GM11168 (cell line): Measurements from ENCODE around the gene MT1F.
"Not testable (repeated sequence)": the region's sequence is repeated elsewhere in the genome, so short reads cannot be mapped to it uniquely, and the experiment has no call there.

Experiments used
- in situ Hi-C: fragments of 300-500 bp; cut with MboI; formaldehyde crosslinking; loops from one replicate; pipeline ENCODE4 v1.12.0; 2022; ENCODE audit warnings: low sequenced_read_pairs; ENCODE audit not compliant: unreplicated experiment

The MT1F gene

DNA sequence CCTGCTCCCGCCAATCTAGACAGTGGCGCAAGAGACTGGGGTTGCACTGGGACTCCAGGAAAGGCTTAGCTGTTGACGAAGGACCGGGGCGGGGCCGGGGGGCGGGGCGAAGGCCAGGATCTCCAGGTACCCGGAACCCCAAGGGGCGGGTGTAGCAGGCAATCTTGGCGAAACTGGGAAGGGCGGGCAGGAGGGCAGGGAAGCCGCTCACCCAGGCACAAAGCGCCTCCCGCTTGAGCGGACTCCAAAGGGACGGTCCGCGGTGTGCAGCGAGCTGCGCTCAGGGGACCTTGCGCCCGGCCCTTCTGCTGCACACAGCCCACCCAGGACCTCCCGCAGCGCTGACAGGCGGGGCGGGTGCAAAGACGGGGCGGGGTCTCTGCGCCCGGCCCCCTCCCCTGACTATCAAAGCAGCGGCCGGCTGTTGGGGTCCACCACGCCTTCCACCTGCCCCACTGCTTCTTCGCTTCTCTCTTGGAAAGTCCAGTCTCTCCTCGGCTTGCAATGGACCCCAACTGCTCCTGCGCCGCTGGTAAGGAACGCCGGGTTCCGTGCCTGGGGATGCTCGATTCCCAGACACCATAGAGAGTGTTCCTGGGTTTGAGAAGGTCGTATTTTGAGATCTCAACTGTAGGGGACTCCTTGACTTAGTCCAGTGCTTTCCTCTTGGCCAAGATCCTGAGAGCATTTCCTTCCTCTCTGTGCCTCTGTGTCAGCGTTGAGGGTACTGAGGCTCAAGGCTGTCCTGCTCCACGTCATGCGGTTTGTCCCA, at the start of gene MT1F:
Gene MT1F, plus strand, starts transcription at position 405 of the 772 bp plus-strand sequence. Its CDS starts 100 bp downstream, at position 505.
- in situ Hi-C loops = no loop called here

DNA sequence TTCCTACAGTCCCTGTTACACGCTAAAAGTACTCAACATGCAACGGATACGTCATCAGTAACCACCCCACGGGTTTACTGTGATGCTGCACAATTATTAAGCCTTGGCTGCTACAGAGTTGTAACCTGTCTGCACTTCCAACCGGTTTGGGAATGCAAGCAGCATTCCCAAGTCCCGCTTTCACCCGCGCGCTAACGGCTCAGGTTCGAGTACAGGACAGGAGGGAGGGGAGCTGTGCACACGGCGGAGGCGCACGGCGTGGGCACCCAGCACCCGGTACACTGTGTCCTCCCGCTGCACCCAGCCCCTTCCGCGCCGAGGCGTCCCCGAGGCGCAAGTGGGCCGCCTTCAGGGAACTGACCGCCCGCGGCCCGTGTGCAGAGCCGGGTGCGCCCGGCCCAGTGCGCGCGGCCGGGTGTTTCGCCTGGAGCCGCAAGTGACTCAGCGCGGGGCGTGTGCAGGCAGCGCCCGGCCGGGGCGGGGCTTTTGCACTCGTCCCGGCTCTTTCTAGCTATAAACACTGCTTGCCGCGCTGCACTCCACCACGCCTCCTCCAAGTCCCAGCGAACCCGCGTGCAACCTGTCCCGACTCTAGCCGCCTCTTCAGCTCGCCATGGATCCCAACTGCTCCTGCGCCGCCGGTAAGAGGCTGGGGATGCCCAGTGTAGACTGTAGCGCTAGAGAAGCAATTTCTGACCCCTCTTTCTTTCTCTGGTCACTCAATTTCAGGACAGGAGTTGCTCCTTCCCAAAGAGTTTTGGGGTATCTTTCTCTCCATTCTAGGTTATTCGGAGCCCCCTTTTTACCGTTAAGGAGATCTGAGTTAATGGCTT, 49.5 kb upstream of the MT1F start, which contains the start of gene MT2A:
Gene MT2A, plus strand, starts transcription at position 542 of the 833 bp plus-strand sequence. Its CDS starts 72 bp downstream, at position 614.
- in situ Hi-C loops = no loop called here

DNA sequence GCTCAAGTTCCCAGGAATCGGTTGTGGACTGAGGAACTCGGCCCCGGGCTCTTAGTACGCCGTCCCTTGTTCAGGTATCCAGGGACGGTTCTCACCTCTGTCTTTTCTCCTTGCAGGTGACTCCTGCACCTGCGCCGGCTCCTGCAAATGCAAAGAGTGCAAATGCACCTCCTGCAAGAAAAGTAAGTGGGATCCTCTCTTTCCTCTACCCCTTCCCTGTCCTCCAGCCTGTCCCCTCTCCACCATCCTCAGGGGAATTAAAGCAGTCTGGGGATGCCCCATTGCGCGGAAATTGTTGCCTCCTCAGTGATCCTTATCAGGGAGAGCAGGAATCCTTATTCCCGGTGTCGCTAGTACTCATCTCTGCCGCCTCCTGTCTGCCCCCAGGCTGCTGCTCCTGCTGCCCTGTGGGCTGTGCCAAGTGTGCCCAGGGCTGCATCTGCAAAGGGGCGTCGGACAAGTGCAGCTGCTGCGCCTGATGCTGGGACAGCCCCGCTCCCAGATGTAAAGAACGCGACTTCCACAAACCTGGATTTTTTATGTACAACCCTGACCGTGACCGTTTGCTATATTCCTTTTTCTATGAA, 48.8 kb upstream of the MT1F start:
- in situ Hi-C loops = no loop called here

DNA sequence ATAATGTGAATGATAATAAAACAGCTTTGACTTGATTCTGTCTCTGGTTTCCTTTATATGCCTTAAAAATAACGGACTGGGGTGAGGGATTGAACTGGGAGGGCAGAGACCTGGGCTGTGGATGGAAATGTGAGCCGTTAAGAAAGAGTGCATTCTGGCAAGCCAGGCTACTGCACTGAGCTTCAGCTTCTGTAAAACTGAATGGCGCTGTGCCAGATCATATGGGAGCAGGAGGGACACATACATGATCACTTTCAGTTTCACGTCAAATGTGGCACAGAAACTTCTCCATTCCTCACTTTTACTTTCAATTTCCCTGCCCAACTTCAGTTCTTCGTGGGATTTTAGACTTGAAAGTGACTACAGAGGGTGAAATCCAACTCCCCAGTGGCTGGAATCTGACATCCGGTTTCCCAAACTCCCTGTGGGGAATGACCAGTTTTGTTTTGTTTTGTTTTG, 48.3 kb upstream of the MT1F start:
- in situ Hi-C loops = no loop called here

DNA sequence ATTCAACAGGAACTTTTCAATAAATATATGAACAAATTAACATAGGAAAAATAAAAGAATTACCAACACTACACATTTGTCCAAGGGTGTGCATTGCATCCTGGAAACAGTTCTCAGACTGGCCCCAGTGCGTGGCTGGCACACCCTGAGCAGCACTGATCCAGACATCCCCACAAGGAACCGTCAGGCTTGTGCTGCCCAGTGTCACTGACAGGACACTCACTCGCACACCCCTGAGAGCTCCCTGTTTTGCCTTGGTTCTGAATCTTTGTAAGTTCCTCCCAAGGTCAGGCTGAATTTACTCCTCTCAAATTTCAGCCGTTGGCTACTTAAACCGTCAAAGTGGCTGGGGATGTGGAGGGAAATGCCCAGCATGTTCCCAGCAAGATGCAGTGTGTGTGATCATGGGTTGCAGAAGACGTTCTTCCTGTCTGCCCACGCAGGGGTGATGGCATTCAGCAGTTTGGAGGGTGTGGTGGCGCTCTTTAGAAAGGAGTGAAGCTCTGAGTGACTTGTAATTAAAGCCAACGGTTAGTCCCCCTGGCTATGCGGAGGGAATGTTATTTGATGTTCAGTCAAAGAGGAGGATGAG, 47.6 kb upstream of the MT1F start:
- in situ Hi-C loops = no loop called here

DNA sequence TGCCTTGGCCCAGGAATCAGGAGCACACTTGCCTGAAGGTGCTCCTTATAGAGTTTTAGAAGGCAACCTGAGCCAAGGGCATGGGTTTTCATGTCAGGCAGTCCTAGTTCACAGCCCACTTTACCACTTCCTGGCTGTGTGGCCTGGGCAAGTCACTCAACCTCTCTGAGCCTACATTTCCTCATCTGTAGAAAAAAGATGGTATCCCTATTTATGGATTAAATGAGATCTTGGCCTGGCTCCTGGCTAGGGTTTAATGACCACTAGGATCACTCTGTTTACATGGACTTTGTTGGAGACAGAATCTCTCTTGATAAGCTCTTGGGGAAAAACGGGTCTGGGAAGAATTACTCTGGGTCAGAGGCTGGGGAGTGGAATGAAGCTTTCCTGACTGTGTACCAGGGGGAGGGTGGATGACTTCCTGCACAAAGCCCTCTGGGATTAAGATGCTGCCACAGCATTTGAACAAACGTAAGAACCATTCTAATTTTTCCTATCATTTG, 47.1 kb upstream of the MT1F start:
- in situ Hi-C loops = no loop called here

DNA sequence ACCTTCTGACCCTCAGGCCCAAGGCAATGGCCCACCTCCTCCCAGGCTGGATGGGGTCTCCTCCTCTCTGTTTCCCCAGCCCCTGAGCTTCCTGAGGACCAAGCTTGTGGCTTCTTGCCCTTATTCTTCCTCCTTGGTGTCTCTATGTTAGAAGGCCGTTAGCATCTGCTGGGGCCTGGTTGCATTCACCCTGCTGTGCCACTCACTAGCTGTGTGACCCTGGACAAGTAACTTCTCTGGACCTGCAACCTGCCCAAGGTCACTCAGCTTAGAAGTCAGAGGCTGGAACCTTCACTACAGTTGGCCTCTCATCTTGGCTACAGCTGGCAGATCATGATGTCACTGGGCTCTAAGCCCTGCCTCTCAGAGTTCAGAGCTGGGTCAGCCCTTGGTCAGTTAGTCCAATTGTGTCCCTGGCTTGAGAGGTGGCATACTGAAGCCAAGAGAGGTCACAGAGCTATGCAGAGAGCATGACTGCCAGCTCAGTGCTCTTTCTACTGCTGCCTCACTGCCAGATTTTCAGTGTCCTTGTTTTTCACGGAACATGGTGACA, 46.4 kb upstream of the MT1F start:
- in situ Hi-C loops = no loop called here

DNA sequence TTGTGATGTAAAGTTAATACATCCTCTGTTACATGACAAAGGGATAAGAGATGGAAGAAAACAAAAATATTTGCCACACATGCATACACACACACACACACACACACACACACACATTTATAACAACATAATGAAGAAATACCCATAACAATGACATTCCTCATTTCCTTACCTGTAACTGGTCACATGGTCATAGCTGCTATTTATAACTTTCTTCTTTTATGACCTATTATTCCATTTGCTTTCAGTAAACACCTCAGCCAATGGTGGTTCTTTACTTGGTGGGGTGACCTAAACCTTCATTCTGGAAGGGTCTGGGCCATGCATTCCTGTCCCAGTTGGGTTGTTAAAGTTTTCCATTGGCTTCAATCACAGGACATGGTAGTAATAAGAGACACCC, 44.1 kb upstream of the MT1F start:
- in situ Hi-C loops = no loop called here

DNA sequence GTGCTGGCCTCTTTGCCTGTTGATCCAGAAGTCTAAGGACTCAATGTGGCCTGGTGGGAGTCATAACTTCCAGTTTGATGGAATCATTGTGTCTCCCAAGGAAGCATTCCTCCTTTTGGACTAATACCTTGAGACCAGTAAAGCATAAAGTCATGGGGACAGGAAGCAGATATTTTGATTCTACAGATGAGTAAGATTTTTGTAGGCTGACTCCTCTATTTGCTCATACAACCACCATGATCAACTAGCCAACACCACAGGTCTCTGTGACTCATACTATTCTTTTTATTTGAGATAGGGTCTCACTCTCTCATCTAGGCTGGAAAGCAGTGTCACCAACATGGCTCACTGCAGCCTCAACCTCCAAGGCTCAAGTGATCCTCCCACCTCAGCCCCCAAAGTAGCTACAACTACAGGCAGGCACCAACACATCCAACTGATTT, 43.2 kb upstream of the MT1F start:
- in situ Hi-C loops = no loop called here

DNA sequence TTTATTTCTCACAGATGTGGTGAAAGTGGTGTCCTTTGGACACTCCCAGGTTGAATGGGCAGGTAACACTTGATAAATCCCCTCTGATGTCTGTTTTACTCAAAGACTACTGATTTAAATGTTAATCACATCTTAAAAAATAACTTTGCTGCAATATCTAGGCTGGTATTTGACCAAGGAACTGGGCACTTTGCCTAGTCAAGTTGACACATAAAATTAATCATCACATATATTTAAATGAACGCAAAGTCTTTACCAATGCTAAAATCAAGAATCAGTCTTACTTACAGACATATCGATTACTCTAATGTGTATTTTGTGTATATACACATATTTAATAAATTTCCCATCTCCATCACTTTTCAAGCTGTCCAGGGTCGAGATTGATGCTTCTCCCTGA, 42.4 kb upstream of the MT1F start:
- in situ Hi-C loops = no loop called here

DNA sequence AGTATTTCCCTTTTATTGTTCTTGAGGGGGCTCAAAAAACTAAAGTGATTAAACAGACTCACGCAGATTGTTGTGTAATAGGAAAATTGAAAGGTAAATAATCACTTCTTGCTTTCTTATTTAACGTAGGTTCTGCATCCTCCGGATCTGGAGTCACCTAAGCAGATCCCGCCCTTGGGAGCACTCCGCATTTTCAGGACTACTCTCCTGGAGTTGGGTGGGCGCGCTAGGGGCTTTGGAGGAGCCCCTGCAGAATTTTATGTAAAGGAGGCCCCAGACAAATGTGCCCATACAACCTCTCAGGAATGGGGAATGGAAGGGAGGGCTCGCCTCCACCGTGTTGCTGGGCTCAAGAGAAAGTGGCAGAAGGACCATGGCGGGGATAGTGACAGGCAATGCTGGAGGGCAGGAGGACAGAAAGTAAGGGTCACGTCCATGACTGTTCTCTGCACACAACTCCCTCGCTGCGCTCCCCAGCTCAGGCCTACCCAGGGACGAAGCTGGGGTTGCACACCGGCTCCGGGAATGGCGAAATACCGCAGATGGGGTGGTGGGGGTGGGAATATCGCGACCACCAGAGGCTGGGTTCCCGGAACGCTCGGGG, 41.0 kb upstream of the MT1F start:
- in situ Hi-C loops = no loop called here

DNA sequence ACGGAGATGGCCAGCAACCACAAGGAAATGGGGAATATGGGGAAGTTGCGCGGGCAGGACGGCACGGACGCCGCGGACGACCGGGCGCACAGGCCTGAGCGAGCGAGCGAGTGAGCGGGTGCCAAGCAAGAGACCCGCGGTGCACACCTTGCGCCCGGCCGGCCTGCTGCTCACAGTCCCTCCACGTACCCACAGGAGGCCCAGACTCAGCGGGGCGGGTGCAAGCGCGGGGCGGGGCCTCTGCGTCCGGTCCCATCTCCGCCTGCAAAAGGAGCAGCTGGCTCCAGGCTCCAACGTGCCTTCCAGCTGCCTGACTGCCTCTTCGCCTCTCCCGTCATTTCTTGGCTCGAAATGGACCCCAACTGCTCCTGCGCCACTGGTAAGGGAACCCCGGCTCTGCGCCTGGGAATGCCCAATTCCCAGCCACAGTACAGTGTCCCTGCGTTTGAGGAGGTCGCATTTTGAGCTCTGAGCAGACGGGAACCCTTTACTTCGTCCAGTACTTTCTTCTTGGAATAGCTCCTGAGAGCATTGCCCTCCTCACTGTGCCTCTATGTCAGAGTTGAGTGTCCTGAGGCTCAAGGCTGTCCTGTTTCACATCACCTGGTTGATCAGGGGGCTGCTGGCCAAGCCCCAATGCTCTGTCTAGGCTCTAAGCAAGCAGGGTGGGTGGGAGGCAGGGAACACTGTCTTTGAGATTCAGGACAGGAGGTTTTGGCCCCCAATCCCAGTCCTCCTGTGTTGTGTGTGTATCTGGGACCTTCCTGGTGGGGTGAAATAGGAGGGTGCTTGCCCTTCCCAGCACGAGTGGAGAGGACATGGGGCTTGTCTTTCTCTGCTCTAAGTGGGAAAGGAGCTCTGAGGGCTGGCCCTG, 40.3 kb upstream of the MT1F start:
- in situ Hi-C loops = no loop called here

DNA sequence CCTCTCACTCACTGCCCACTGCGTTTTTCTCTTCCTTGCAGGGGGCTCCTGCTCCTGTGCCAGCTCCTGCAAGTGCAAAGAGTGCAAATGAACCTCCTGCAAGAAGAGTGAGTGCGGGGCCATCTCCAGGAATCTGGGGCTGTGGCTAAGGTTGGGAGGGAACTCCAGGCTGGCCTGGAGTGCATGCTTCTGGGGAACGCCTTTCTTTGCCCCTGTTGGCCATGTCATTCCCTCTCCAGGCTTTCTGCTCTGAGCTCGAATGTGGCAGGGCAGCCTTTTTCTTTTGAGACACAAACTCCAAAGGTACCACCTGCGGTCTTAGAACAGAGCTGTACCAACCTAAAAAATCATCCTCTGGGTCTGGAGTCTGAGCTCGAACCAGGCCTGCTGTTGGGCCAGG, 39.6 kb upstream of the MT1F start:
- in situ Hi-C loops = no loop called here

DNA sequence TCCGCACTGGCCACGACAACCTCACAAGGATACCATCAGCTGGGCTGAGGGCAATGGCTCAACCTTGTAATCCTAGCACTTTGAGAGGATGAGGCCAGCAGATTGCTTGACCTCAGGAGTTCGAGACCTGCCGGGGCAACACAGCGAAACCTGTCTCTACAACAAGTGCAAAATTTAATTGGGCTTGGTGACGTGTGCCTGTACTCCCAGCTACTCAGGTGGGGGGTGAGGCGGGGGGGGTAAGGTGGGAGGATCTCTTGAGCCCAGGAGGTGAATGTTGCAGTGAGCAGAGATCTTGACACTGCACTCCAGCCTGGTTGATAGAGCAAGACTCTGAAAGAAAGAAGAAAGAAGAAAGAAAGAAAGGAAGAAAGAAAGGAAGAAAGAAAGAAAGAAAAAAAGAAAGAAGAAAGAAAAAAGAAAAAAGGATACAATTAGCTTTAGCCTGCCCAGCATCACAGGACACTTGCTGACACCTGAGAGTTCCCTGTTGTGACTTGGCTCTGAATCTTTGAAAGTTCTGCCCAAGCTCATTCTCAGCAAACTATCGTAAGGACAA, 37.3 kb upstream of the MT1F start:
- in situ Hi-C loops = no loop called here

DNA sequence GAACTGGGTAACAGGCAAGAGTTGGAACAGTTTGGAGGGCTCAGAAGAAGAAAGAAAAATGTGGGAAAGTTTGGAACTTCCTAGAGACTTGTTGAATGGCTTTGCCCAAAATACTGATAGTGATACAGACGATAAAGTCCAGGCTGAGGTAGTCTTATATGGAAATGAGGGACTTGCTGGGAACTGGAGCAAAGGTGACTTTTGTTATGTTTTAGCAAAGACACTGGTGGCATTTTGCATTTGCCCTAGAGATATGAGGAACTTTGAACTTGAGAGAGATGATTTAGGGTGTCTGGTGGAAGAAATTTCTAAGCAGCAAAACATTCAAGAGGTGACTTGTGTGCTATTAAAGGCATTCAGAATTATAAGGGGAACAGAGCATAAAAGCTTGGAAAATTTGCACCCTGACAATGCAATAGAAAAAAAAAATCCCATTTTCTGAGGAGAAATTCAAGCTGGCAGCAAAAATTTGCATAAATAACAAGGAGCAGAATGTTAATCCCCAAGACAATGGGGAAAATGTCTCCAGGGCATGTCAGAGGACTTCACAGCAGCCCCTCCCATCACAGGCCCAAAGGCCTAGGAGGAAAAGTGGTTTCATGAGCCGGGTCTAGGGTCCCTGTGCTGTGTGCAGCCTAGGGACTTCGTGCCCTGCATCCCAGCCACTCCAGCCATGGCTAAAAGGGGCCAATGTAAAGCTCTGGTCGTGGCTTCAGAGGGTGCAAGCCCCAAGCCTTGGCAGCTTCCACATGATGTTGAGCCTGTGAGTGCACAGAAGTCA, 35.9 kb upstream of the MT1F start:
- in situ Hi-C loops = not testable (repeated sequence)

DNA sequence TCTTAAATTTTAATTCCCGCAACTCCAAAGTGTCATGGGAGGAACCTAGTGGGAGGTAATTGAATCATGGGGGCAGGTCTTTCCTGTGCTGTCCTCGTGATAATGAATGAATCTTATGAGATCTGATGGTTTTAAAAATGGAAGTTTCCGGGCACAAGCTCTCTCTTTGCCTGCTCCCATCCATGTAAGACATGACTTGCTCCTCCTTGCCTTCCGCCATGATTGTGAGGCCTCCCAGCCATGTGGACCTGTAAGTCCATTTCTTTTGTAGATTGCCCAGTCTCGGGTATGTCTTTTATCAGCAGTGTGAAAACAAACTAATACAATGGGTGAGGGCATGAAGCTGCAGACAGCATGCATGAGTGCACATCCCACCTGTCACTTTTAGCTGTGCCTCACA, 34.6 kb upstream of the MT1F start:
- in situ Hi-C loops = not testable (repeated sequence)

DNA sequence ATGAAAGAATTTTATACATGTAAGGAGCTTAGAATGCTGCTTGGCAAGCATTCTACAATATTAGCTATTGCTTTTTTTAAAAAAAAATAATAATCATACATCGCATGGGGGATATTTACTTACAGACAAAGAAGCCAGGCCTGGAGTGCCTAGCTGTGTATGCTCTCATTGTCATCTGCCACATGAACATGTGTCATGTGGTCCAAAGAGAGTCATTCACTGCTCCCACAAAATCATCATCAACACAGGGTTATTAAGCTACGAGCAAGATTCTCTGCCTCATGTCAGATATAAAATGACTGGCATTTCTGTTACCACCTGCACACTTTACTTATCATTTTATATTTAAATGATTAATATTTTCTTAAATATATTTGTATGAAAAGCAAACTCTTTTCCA, 34.1 kb upstream of the MT1F start:
- in situ Hi-C loops = no loop called here
